ENCODE results near the gene PLXDC1.
"Not testable (repeated sequence)": the region's sequence is repeated elsewhere in the genome, so short reads cannot be mapped to it uniquely, and the experiment has no call there.

The PLXDC1 gene

GRCh38 chr17:39073916-39074315, 77.5 kb downstream of the PLXDC1 start:
- TF ChIP-seq JUND (IDR thresholded peaks at IDR 0.05; ENCODE audit: low read depth), result no peak
- DNase-seq (ENCODE audit: low read depth in 1 of 2, low spot score in 1 of 2), result no peak
- in situ Hi-C loops (cut with HindIII; ENCODE audit: low pct_unique_long_range_greater_than_20kb, low sequenced_read_pairs), result no loop called here

- DNase-seq (ENCODE audit: low read depth in 1 of 2, low spot score in 1 of 2), result no peak
- in situ Hi-C loops (cut with HindIII; ENCODE audit: low pct_unique_long_range_greater_than_20kb, low sequenced_read_pairs), result no loop called here
- no peak for TF ChIP-seq JUND (IDR thresholded peaks at IDR 0.05; ENCODE audit: low read depth)
Observed at GRCh38 chr17:39073353-39073752, 78.1 kb downstream of the PLXDC1 start.

GRCh38 chr17:39071573-39071972, 79.9 kb downstream of the PLXDC1 start:
- in situ Hi-C loops (cut with HindIII; ENCODE audit: low pct_unique_long_range_greater_than_20kb, low sequenced_read_pairs), result no loop called here
- no peak for TF ChIP-seq JUND (IDR thresholded peaks at IDR 0.05; ENCODE audit: low read depth)
- no peak for DNase-seq (ENCODE audit: low read depth in 1 of 2, low spot score in 1 of 2)

GRCh38 chr17:39069114-39069756, 82.2 kb downstream of the PLXDC1 start:
- in situ Hi-C loops (cut with HindIII; ENCODE audit: low pct_unique_long_range_greater_than_20kb, low sequenced_read_pairs), result no loop called here
- DNase-seq (ENCODE audit: low read depth in 1 of 2, low spot score in 1 of 2), result peak; percentile 72 to 84
- no peak for TF ChIP-seq JUND (IDR thresholded peaks at IDR 0.05; ENCODE audit: low read depth)

GRCh38 chr17:39064819-39065218, 86.6 kb downstream of the PLXDC1 start:
- no peak for TF ChIP-seq JUND (IDR thresholded peaks at IDR 0.05; ENCODE audit: low read depth)
- DNase-seq (ENCODE audit: low read depth in 1 of 2, low spot score in 1 of 2), result no peak
- in situ Hi-C loops (cut with HindIII; ENCODE audit: low pct_unique_long_range_greater_than_20kb, low sequenced_read_pairs), result no loop called here

GRCh38 chr17:39064374-39064773, 87.1 kb downstream of the PLXDC1 start:
- no peak for TF ChIP-seq JUND (IDR thresholded peaks at IDR 0.05; ENCODE audit: low read depth)
- in situ Hi-C loops (cut with HindIII; ENCODE audit: low pct_unique_long_range_greater_than_20kb, low sequenced_read_pairs), result no loop called here
- DNase-seq (ENCODE audit: low read depth in 1 of 2, low spot score in 1 of 2), result no peak

GRCh38 chr17:39063681-39064069, 87.8 kb downstream of the PLXDC1 start:
- in situ Hi-C loops (cut with HindIII; ENCODE audit: low pct_unique_long_range_greater_than_20kb, low sequenced_read_pairs), result no loop called here
- no peak for DNase-seq (ENCODE audit: low read depth in 1 of 2, low spot score in 1 of 2)
- TF ChIP-seq JUND (IDR thresholded peaks at IDR 0.05; ENCODE audit: low read depth), result no peak

- no peak for TF ChIP-seq JUND (IDR thresholded peaks at IDR 0.05; ENCODE audit: low read depth)
- in situ Hi-C loops (cut with HindIII; ENCODE audit: low pct_unique_long_range_greater_than_20kb, low sequenced_read_pairs), result no loop called here
- DNase-seq (ENCODE audit: low read depth in 1 of 2, low spot score in 1 of 2), result peak in 1 of 2 experiments; percentile 82
Observed at GRCh38 chr17:39062846-39063680, 88.4 kb downstream of the PLXDC1 start.

GRCh38 chr17:39058524-39058923, 92.9 kb downstream of the PLXDC1 start:
- TF ChIP-seq JUND (IDR thresholded peaks at IDR 0.05; ENCODE audit: low read depth), result no peak
- in situ Hi-C loops (cut with HindIII; ENCODE audit: low pct_unique_long_range_greater_than_20kb, low sequenced_read_pairs), result no loop called here
- DNase-seq (ENCODE audit: low read depth in 1 of 2, low spot score in 1 of 2), result no peak

GRCh38 chr17:39057701-39058206, 93.7 kb downstream of the PLXDC1 start:
- in situ Hi-C loops (cut with HindIII; ENCODE audit: low pct_unique_long_range_greater_than_20kb, low sequenced_read_pairs), result no loop called here
- TF ChIP-seq JUND (IDR thresholded peaks at IDR 0.05; ENCODE audit: low read depth), result no peak
- DNase-seq (ENCODE audit: low read depth in 1 of 2, low spot score in 1 of 2), result no peak

- in situ Hi-C loops (cut with HindIII; ENCODE audit: low pct_unique_long_range_greater_than_20kb, low sequenced_read_pairs), result no loop called here
- no peak for DNase-seq (ENCODE audit: low read depth in 1 of 2, low spot score in 1 of 2)
- no peak for TF ChIP-seq JUND (IDR thresholded peaks at IDR 0.05; ENCODE audit: low read depth)
Observed at GRCh38 chr17:39054111-39054645, 97.3 kb downstream of the PLXDC1 start.

- in situ Hi-C loops (cut with HindIII; ENCODE audit: low pct_unique_long_range_greater_than_20kb, low sequenced_read_pairs); DNase-seq (ENCODE audit: low read depth in 1 of 2, low spot score in 1 of 2): not testable (repeated sequence)
Observed at GRCh38 chr17:39052423-39052822, 99.0 kb downstream of the PLXDC1 start.

- DNase-seq (ENCODE audit: low read depth in 1 of 2, low spot score in 1 of 2), result no peak
- no peak for TF ChIP-seq JUND (IDR thresholded peaks at IDR 0.05; ENCODE audit: low read depth)
- in situ Hi-C loops (cut with HindIII; ENCODE audit: low pct_unique_long_range_greater_than_20kb, low sequenced_read_pairs), result no loop called here
Observed at GRCh38 chr17:39051001-39051585, 100.3 kb downstream of the PLXDC1 start.

All from T47D (cell line).